GM18526 (cell line): ENCODE measurements around the gene STRA6.

Source experiments
- POLR2A ChIP-seq: IDR thresholded peaks from 3 replicates; pipeline ENCODE4 v1.6.1; 2011; ENCODE audit not compliant: insufficient read length; ENCODE audit errors: extremely low read depth

Gene STRA6

GRCh38 chr15:74202452-74203401 is at the start of gene STRA6:
TSS of gene STRA6 (minus strand) at chr15:74202787. CDS start at chr15:74202267, 520 bp downstream.
- no peak for TF ChIP-seq POLR2A

DNA sequence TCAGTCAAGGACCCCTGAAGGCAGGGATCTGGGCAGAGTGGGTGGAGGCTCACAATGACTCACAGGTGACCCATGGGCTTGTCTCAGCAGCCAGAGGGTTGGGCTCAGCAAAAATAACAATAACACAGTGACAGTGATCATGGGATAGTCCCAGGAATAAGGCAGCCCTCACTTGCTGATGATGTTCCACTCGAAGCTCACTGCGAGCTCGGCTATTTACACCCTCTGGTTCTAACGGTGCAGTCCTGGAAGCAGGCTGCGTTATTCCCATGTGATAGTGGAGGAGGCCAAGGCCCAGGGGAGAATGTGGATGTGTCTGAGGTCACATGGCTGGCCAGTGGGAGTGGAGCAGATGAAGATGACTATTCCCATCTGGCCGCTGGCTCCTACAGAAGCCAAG is 49.7 kb upstream of the STRA6 start:
- TF ChIP-seq POLR2A: no peak

GRCh38 chr15:74251131-74251811 is 48.7 kb upstream of the STRA6 start:
- TF ChIP-seq POLR2A: no peak

- no peak for TF ChIP-seq POLR2A
These were observed 47.7 kb upstream of the STRA6 start for GRCh38 chr15:74250266-74250665.

- TF ChIP-seq POLR2A: no peak
These were observed 42.9 kb upstream of the STRA6 start for GRCh38 chr15:74245342-74245931.

DNA sequence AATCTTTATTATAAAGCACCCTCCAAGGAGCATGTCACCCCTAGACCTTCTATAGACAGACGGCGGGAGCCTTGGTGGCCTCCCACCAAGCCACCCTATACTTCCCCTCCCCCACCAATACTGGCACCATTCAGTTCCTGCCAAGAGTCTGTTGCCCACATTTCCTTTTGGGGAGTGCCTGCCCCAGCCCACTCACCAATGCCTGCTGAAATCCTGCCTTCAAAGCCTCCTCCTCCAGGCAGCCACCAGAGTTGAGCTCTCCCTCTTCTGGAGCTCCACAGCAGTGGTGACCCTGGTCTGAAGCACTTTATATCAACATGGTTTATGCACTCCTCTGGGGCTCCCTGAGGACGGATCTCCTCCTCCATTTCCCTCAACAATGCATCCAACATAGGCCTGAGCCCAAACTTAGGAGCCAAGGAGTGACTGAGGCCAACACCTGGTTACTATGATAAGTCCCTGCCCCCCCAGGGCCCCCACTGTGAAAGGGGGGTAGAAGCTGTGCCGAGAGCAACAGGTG is 42.3 kb upstream of the STRA6 start:
- TF ChIP-seq POLR2A: no peak

DNA sequence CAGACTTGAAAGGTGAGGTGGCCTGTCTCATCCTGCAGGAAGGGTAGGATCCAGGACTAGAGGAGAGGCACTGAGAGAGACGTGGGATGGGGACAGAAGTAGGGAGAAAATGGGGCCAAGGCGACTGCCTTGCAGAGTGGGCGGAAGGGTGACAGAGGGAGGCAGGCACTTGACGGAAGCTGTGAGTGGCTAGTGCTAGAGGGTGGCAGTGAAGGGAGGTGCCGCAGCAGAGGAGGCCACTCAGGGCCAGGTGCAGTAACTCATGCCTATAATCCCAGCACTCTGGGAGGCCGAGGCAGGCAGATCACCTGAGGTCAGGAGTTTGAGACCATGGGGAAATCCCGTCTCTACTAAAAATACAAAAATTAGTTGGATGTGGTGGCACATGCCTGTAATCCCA is 40.8 kb upstream of the STRA6 start:
- no peak for TF ChIP-seq POLR2A

DNA sequence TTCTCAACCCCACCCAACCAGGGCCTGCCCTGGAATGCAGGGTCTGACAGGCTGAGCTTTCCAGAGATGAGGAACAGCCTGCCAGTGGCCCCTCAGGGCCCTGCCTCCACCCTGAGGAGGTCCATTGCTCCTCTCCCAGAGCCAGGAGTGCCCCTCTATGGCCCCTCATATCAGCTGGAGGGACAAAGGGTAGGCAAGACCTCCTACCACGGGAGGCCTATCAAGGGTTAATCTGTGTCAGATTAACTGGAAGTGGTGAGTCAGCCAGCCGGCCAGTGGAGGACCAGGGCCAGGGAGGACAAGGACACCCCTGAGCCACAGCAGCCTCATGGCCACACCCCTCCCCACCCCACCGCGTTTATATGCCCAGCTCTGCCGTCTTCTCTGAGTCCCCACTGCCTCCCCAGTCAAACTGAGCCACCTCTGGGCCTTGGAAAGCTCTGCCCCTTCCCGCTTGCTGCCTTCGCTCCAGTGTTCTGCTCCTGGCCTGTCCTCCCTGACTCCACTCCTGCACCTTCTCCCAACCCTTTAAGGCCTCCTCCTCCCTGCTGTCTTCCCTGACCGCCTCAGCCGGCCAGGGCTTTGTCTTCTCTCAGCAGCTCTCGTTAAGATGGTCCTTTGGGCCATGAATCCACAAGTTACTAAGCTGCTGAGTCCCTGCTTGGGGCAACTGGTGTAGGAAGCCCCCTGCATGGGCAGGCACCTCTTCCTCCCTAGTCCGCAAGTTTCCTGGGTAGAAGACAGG is 40.0 kb upstream of the STRA6 start:
- no peak for TF ChIP-seq POLR2A

DNA sequence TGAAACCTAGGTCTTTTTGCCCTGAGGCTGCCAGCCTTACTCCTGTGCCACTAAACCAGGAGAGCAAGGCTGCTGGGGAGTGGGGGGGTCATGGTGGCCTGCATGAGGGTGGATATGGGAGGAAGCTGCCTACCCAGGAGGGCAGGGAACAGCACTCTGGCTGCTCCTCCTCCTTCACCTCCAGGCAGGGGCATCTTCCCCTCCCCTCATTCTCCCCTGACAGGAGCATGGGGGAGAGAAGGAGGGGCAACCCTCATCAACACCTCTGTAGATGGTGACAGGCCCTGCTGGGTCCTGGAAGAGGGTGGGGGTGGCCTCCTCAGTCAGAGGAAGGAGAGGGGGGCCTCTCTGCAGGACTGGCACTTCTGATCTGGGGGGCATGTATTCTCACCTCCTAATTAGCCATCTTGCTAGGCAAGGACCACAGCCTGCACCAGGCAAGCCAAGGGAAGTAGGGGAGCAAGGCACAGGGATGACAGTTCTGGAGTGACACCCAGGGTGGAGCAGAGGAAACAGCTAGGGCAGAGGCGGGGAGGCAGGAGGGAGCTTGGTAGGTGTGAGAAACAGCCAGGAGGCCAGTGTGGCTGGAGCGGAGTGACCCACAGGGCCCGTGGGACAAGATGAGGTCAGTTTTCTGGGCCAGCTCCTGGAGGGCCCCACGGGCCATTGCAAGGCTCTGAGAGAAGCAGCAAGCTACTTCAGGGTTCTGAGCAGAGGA is 38.5 kb upstream of the STRA6 start:
- no peak for TF ChIP-seq POLR2A

DNA sequence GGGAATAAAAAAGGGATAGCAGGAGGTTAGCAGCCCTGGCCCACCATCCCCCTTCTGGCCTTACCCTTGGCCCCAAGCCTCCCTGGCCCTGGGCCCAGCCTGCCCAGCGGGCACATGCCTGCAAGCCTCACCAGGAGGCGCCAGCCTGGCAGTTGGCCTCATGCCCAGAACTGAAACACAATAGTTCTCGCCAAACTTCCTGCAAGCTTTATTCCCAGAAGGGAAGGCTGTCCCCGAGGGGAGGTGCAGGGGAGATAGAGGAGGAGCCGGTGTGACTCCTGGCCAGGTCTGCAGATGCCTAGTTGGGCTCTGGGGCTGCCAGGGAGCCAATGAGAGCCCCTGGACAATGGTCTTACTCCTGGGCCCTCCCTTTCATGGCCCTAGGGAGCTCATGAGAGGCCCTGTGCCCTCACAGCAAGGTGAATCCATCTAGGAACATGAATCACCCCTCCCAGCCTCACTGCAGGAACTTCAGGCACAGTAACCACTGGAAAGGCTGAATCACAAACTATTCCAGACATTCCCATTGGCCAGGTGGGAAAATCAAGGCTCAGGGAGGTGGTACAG is 37.5 kb upstream of the STRA6 start:
- no peak for TF ChIP-seq POLR2A

- TF ChIP-seq POLR2A: no peak
These were observed 36.6 kb upstream of the STRA6 start for GRCh38 chr15:74239051-74239705.

DNA sequence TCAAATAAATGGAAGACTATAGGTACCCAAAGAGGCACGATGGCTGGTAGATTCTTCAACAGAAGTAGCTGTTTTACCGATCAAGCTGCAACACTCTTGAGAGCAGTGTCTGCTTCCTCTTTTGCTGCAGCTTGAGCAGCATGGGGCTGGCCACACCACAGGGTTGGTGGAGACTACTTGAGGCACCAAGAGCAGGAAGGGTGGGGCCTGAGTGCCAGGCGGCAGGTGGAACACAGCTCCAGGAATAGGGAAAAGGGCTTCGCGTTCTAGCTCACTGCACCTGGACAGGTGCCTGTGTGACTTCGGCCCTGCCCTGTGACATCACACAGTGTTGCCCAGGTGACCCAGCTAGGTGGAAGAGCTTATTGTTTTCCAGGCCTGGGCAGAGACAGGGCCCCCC is 33.4 kb upstream of the STRA6 start, which contains the start of gene CCDC33:
CCDC33 (plus strand) TSS at position 365 of the 400 bp plus-strand sequence. CDS start 394 bp downstream, outside the sequence.
- TF ChIP-seq POLR2A: no peak

GRCh38 chr15:74234598-74234875 is 31.9 kb upstream of the STRA6 start:
- no peak for TF ChIP-seq POLR2A
